ENCODE data around the gene NTHL1.
A peak's percentile ranks its signal among the peaks of the same experiment; 100 is the strongest.
"Not testable (repeated sequence)": the region's sequence is repeated elsewhere in the genome, so short reads cannot be mapped to it uniquely, and the experiment has no call there.

NTHL1 gene

DNA sequence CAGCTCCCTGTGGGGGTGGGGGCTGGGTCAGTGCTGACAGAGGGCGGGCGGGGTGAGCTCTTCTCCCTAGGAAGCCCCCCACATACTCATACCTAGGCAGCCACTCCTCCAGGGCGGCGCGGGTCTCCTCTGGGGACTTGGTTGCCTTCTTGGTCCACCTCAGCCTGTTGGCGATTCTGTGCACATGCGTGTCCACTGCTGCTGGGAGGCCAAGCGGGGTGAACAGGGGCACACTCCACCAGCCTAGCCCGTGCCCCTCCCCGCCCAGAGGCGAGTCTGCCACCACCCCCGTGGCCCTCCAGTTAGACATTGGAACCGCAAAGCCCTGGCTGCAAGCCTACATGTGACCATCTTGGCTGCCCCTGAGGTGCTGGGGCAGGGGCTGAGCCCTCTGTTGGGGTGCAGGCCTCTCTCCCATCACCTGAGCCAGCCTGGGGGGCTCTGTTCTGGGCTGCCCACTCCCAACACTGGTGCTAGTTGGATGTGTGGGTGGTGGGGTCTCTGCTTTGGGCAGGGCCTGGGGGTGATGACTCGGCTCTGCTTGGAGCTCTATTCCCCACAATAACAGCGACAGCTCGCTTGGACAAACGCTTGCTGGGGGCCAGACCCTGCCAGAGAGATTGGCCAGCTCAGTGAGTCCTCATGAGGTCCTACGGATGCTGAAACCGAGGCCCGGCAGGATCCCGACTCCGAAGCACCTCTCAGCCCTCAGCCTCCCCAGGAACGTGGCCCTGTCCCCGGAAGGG is 7.4 kb downstream of the NTHL1 start:
- no peak for DNase-seq

DNA sequence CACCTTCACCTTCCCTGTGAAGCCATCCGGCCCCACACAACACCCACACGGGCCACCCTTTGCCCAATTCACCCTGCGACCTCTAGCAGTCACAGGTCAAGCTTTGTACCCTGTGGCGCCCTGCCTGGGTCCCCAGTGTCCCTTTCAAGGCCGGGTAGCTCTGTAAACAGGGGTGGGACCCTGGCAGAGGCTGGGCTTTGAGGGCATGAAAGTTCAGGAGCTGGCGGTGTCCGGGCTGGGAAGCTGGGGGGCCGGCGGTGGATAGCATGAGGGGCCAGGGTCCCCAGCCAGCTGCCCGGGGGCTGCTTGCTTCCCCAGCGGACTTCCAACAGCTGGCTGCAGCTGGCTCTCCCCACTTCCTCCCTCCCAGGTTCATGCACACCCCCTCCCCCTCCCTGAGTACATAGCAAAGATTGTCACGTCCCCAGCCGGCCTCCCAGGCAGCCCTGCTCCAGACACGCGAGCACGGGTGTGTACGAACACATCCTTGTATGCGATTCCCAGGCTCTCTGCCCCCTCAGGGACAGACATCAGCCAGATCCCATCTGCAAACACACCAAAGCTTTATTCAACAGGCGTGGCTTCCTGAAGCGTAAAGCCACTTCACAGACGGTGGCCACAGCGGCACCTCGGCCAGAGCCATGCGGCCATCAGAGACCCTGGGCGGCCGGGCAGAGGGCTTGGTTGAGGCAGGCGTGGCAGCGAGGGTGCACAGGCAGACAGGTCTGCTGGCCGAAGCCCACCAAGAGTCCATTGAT is 8.2 kb downstream of the NTHL1 start:
- no peak for DNase-seq

DNA sequence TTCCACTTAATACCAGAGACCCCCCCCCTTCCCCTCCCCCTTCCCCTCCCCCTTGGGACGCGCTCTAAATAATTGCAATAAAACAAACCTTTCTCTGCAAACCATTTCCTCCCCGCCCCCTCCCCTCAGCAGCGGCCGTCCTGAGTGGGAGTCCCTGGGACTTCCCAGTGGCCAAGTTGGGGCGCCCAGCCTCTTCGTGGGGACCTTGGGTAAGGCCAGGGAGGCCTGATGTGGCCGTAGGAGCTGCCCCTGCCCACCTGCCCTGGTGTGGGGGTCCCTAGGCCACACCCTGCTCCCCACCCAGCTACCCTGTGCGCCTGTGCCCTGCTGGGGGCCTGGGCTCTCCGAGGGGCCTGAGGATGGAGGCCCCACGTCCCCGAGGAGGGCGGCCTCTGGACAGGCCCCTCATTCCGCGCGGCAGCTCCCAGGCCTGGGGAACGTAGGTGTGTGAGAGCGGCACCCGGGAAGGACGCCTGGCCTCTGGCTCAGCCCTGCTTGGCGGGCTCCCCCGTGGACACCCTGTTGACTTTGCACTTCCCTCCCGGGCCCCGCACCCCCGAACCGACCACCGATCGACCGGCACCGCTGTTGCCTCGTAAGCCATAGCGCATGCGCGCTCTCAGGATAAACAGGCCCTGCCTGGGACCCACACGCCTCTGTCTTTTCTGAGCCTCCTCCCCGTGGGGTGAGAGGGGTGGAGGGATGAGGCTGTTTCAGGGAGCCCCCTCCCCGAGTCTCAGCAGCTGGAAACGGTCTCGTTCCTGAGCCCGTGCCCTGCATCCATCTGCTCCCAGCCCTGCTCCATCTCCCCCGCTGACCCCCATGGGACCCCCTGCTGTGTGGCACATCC is 9.0 kb downstream of the NTHL1 start:
- DNase-seq: no peak

DNA sequence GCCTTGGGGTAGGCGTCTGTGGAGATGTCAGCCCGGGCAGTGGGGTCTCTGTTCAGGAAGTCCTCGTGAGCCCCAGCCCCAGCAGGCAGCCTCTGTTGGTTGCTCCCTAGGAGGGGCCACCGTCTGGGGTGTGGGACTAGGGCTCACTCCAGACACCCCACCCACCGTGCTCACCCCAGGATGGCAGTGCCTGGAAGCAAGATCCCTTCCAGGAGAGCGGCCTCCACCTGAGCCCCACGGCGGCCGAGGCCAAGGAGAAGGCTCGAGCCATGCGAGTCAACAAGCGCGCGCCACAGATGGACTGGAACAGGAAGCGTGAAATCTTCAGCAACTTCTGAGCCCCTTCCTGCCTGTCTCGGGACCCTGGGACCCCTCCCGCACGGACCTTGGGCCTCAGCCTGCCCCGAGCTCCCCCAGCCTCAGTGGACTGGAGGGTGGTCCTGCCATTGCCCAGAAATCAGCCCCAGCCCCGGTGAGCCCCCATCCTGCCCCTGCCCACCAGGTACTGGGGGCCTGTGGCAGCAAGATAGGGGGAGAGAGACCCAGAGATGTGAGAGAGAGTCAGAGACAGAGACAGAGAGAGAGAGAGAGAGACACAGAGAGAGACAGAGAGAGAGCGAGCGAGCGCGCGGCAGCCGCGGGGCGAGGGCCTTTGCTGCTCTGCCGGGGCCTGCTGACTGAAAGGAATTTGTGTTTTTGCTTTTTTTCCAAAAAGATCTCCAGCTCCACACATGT is 9.8 kb downstream of the NTHL1 start:
- DNase-seq: no peak

DNA sequence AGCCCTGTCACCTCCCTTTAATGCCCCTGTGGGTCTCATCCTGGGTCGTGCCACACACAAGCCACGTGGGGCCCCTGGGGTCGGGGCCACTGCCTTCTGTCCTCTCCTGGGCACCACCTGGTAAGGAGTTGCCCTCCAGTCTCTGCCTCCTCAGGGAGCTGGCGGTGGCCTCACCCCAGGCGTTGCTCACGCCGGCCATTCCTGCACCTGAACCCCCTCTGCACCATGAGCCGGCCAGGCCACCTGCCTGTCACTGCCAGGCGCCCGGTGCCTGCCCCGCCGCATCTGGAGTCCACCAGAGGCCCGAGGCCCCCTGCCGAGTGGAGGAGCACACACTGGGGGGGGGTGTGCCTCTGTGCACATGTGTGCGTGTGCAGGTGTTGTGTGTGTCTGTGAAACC is 10.5 kb downstream of the NTHL1 start:
- DNase-seq: no peak

DNA sequence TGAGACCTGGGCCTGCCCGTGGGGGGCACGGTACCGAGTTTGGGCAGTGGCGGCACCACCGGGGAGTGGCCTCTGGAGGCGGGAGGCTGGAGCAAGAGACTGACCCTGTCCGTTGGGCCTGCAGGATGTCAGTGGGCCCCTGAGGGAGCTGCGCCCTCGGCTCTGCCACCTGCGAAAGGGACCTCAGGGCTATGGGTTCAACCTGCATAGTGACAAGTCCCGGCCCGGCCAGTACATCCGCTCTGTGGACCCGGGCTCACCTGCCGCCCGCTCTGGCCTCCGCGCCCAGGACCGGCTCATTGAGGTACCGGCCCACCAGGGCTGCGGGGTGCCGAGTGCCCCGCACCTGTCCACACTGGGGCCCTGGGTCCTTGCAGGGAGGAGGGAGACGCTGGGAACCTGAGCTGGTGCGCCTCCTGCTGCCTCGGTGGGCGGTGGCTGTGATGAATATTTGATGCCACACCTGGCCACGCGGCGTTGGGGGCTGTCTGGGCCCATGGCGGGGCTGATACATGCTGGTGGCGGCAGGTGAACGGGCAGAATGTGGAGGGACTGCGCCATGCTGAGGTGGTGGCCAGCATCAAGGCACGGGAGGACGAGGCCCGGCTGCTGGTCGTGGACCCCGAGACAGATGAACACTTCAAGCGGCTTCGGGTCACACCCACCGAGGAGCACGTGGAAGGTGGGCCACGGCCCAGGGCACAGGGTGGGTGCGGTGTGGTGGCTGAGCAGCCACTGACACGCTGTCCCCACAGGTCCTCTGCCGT is 11.3 kb downstream of the NTHL1 start:
- no peak for DNase-seq

DNA sequence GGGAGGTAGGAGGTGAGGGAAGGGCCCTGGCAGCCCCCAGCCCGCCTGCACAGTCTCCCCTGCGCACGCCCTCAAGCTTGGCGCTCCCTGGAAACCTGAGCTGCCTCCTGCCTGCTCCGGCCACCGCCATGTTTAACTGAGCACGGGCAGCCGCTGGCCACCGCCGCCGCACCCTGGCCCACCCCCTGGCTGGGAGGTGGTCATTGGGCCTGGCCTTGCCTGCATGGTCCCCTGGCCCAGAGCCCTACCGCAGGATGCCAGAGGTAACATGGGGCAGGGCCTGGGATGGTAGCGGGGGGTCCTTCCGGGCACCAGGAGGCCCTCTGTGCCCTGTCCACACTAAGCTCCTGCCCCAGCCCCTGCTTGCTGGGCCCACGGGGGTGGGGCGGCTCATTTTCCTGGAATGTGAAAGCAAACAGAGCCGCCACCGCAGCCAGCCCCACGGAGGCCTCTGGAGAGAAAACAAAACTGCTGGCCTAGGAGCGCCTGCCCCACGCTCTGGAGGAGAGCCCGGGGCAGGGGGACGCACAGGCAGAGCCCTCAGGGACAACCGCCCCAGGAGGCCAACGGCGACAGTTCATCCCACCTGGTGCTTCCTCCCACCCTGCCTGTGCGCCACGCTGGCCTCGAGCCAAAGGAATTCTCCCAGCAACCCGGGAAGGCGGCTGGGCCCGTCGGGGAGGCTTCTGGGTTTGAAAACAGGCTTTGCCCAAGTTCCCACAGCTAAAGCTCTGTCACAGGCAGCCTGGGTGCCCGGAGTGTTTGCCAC is 12.0 kb downstream of the NTHL1 start:
- DNase-seq: no peak

DNA sequence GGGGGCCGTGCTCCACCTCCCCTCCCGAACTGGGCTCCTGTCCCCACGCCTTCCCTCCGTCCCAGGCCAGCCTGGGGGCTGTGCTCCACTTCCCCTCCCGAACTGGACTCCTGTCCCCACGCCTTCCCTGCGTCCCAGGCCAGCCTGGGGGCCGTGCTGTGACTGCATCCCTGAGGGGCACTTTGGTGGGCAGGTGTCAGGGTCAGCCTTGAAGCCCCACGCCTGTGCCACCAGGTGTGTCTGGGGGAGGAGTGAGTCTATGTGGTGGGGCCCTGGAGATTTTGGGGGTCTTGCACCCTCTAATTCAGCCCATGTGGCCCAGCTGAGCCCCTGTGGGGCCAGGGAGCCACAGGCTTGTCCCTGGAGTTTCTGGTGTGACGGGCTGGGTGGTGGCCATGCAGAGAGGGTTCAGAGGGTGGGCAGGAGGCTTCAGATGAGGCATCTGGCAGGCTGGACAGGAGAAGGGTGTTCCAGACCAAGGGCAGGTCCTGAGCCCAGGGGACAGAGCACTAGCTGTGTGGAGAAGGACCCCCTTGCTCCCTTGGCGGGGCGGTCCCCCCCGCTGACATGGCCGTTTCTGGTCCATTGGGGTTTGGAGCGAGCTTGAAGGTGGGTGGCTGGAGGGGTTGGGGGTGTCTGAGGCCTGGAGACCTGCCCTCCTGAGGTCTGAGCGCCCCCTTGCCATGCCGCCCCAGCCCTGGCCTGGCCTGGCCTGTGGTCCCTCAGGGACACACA is 12.8 kb downstream of the NTHL1 start:
- no peak for DNase-seq

DNA sequence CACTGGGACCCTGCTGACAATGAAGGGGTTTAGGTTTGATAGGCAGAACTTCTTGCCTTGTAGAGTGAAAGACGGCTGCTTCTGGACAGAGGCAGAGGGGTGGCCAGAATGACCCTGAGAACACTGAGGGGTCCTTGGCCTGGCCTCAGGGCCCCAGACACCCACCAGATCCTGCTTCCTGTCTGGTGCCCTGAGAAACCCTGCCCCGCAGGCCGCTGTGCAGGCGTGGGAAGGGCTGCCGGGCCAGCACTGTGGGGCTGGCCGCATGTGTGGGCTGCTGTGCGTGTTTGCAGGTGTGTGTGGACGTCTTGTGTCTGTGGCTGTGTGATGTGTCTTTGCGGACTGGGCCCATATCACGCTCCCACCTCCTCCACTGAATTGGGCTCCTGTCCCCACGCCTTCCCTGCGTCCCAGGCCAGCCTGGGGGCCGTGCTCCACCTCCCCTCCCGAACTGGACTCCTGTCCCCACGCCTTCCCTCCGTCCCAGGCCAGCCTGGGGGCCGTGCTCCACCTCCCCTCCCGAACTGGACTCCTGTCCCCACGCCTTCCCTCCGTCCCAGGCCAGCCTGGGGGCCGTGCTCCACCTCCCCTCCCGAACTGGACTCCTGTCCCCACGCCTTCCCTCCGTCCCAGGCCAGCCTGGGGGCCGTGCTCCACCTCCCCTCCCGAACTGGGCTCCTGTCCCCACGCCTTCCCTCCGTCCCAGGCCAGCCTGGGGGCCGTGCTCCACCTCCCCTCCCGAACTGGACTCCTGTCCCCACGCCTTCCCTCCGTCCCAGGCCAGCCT is 13.5 kb downstream of the NTHL1 start:
- DNase-seq: not testable (repeated sequence)

DNA sequence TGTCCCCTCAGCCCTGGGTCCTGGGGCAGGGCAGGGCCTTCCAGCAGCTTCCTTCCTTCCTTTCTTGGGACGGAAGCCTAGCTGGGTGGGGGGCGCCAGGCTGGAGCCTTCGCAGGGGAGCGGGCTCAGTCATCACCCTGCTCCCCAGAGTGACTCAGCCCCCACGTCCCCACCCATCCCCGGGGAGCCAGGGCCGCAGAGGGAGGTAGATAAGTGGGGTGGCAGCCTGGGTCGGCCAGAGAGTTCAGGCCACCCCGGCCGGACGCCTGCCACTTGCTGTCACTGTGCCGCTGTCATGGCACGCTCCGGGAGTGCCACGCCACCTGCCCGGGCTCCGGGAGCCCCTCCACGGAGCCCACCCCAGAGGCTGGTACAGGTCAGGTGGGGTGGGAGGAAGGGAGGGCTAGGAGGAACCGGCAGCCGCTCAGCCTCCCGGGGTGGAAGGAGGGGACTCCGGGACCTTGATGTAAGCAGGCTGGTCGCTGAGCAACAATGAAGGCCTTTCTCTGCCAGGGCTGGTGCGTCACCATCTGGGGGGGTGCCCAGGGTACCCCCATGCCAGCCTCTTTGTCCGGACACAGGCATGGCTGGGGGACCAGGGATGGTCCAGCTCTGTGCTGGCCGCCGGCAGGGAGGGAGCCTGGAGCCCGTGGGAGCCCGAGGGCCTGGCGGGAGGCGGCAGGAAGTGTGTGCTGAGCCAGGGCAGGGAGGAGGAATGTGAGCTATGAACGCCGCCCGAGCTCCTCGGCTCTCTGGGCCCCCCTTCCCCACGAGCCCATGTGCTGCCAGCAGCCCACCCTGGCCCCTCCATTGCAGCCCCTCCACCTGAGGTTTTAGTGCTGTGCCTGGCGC is 14.4 kb downstream of the NTHL1 start:
- DNase-seq: peak; percentile 52

DNA sequence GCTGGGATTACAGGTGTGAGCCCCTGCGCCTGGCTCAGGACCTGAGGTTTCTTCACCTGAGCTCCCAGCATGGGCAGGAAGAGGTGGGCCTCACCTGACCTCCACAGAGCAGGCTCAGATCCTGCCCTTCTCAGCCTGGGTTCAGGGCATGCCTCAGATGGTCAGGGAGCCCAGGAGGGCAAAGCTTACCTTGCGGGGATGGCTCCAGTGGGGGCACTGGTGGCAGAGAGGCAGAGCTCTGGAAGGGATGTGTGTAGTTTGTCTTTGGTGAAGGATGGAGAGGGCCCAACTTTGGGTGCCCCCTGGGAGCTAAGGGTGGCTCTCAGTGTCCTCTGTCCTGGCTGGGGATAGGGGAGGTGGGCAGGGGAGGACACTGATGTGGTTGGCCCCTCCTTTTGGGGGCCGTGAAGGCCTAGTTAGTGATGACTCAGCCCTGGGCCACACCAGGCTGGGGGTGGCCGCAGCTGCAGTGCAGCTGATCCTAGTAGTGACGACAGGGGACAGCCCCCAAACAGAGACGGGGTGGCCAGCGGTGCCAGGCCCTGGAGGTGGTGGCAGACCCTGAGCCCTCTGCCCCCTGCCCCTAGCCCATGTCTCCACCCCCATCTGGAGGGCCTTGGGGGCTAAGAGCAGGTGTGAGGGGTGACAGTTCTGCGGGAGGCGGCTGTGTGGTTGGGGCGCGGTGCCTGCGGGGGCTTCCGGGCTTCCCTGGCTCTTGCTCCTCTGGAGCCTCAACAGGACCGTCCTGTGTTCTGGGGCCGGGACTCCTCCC is 15.2 kb downstream of the NTHL1 start:
- DNase-seq: no peak

DNA sequence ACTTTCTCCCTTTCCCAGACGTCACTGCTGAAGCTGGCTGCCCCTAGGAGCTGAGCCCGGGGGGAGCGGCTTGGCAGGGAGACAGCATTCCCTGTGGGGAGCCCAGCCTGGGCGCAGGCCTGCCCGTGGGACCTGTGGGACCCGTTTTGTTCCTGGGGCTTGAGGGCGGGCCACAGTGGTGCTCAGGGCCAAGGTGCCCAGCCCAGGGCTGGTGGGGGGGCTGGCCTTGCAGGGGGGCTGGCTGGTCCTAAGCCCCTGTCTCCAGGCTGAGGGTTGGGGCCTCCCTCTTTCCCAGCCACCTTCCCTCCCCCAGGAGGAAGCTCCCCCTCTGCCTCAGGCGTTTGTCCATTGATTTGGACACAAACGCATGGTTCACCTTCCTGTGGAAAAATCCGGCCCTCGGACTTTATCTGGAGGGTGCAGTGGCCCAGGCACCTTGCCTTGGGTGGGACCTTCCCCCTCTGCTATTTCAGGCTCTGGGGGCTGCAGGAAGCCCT is 16.5 kb downstream of the NTHL1 start:
- DNase-seq: no peak

DNA sequence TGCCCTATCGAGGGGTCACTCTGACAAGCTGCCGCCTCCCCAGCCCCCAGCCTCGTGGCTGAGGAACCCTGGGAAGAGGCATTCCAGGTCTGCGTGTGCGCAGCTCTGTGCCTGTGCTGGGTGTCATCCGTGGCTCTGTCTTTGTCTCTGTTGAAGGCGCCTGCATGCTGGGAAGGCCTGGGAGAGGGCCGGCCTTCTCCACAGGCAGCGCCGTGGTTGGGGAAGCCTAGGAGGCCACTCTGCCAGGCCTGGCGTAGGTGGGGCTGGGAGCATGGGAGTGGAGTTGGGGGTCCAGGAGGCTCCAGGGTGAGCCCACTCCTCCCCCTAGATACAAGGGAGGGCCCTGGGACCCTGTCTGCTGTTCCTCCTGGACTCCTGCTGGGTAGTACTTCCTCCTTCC is 17.6 kb downstream of the NTHL1 start:
- no peak for DNase-seq

DNA sequence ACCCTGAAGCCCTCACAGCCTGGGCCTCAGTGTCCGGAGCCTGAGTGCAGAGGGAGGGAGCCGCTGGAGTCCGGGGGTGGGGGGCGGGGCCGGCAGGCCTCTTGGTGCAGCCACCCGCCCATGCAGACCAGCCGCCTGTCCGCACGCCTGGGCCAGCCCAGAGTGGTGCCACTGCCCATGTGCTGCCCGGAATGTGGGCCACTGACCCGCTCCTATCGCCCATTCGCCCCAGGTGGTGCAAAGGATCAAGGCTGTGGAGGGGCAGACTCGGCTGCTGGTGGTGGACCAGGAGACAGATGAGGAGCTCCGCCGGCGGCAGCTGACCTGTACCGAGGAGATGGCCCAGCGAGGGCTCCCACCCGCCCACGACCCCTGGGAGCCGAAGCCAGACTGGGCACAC is 18.3 kb downstream of the NTHL1 start:
- no peak for DNase-seq

DNA sequence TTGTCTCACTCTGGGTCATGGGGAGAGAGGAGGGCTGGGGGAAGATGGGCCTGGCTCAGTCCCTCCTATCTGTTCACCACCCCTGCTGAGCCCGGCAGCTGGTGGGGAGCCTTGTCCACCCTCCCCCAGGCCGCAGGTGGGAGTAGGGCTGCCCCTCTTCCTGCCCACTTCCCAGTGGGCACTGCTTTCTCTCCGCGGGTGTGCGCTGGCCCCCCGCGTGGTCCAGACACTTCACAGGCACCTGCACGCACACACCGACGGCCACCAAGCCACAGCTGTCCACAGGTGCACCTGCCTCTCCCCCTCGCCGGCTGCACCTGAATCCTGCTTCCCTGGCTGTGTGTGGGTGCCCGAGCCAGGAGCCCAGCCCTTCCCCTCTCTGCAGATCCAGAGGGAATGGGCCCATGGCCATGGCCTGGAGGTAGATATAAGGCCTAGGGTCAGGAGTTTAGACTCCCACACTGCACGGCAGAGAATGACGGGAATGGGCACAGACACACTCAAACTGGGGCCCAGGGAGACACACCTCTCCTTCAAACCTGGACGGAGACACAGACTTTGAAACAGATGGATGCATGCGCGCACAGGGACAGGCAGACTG is 18.9 kb downstream of the NTHL1 start:
- DNase-seq: no peak

DNA sequence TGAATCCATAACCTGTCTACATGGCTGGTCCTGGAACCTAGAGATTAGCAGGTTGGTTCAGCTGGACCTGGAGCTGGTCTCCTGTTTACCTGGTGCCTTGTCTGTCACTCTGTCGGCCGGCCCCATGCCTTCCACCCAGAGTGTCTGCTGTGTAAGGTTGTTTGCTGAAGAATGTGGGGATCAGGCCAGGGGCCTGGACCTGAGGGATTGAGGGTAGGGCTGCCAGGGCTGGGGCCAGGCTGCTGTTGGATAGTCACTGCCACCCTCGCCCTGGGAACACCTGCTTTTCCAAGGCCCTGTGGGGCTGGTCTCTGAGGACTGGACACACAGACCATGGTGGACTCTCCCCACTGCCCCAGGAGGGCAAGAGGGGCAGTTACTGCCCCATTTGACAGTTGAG is 19.5 kb downstream of the NTHL1 start:
- DNase-seq: no peak
